ENCODE data around the gene ALPL. TPM values are rescaled to one million over a fixed set of nuclear protein-coding genes. Genes with fewer than 3 reads are reported as not detected.

Gene ALPL
- total and polyA plus RNA-seq, 4 donors, result 3.3 to 93.1 (median 40.7) TPM

DNA sequence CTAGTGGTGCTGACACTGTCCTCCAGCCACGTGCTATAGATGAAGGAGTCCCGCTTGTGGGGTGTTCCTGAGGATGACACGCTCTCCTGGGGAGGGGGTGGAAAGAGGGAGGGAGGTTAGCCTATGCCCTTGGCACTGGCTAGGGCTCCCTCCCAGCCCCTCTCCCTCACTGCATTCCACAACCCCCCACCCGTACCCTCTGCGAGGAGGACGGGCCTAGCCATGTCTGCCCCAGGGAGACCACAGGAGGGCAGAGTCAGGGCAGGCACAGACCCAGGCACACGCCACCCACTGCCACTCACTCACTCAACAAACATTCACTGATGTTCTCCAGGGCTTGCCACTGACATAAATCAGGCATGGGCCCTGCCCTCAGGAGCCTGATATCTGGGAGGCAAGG lies 89.2 kb downstream of the ALPL start:
- no peak overlapping the region for H3K27ac ChIP-seq (ENCODE audit: low read depth in 1 of 2, low read length in 2 of 2)
- DNase-seq (ENCODE audit: low spot score), result no peak
- no peaks in the 10 kb centered on the region for H3K27me3 ChIP-seq (ENCODE audit: control insufficient read depth in 4 of 4, insufficient read depth in 4 of 4, low read length in 3 of 4)
- no peaks in the 10 kb centered on the region for H3K4me1 ChIP-seq (ENCODE audit: control insufficient read depth in 4 of 4, insufficient read depth in 4 of 4, low read length in 3 of 4)
- H3K9ac ChIP-seq (ENCODE audit: low read depth in 1 of 2, low read length in 2 of 2), result no peak overlapping the region
- H3K36me3 ChIP-seq (ENCODE audit: control insufficient read depth in 4 of 4, insufficient read depth in 3 of 4, low read depth in 1 of 4, low read length in 3 of 4), result peaks cover 0 to 4% (median 3%) of the 10 kb centered on the region in 4 donors
- WGBS, result 89% methylated on average over 7 of the region's 7 CpGs
- TF ChIP-seq FOXA2 (IDR thresholded peaks at IDR 0.05) (no peak), HNF4A (conservative IDR thresholded peaks at IDR 0.05) (no peak), YY1 (IDR thresholded peaks at IDR 0.05) (no peak)
- no peaks in the 10 kb centered on the region for H3K9me3 ChIP-seq (ENCODE audit: control insufficient read depth in 4 of 4, low read length in 3 of 4)
- H3K4me3 ChIP-seq (ENCODE audit: low read depth in 1 of 3, low read length in 3 of 3), result no peak overlapping the region

- TF ChIP-seq TAF1 (conservative IDR thresholded peaks at IDR 0.05), result no peak
- TF ChIP-seq ATF3 (IDR thresholded peaks at IDR 0.05), result no peak
- no peak for TF ChIP-seq FOXA1 (IDR thresholded peaks at IDR 0.05)
- no peak for TF ChIP-seq ZBTB33 (IDR thresholded peaks at IDR 0.05)
- TF ChIP-seq, protein P1, sequence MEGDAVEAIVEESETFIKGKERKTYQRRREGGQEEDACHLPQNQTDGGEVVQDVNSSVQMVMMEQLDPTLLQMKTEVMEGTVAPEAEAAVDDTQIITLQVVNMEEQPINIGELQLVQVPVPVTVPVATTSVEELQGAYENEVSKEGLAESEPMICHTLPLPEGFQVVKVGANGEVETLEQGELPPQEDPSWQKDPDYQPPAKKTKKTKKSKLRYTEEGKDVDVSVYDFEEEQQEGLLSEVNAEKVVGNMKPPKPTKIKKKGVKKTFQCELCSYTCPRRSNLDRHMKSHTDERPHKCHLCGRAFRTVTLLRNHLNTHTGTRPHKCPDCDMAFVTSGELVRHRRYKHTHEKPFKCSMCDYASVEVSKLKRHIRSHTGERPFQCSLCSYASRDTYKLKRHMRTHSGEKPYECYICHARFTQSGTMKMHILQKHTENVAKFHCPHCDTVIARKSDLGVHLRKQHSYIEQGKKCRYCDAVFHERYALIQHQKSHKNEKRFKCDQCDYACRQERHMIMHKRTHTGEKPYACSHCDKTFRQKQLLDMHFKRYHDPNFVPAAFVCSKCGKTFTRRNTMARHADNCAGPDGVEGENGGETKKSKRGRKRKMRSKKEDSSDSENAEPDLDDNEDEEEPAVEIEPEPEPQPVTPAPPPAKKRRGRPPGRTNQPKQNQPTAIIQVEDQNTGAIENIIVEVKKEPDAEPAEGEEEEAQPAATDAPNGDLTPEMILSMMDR (IDR thresholded peaks at IDR 0.05; ENCODE audit: low read depth, low read length, missing input control), result no peak
- no peak for TF ChIP-seq YY1 (IDR thresholded peaks at IDR 0.05)
- TF ChIP-seq, protein P2, sequence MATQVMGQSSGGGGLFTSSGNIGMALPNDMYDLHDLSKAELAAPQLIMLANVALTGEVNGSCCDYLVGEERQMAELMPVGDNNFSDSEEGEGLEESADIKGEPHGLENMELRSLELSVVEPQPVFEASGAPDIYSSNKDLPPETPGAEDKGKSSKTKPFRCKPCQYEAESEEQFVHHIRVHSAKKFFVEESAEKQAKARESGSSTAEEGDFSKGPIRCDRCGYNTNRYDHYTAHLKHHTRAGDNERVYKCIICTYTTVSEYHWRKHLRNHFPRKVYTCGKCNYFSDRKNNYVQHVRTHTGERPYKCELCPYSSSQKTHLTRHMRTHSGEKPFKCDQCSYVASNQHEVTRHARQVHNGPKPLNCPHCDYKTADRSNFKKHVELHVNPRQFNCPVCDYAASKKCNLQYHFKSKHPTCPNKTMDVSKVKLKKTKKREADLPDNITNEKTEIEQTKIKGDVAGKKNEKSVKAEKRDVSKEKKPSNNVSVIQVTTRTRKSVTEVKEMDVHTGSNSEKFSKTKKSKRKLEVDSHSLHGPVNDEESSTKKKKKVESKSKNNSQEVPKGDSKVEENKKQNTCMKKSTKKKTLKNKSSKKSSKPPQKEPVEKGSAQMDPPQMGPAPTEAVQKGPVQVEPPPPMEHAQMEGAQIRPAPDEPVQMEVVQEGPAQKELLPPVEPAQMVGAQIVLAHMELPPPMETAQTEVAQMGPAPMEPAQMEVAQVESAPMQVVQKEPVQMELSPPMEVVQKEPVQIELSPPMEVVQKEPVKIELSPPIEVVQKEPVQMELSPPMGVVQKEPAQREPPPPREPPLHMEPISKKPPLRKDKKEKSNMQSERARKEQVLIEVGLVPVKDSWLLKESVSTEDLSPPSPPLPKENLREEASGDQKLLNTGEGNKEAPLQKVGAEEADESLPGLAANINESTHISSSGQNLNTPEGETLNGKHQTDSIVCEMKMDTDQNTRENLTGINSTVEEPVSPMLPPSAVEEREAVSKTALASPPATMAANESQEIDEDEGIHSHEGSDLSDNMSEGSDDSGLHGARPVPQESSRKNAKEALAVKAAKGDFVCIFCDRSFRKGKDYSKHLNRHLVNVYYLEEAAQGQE (IDR thresholded peaks at IDR 0.05), result no peak
- no peak for TF ChIP-seq HNF4A (conservative IDR thresholded peaks at IDR 0.05)
- TF ChIP-seq NR2F2 (IDR thresholded peaks at IDR 0.05), result no peak
- no peak for TF ChIP-seq GABPA (IDR thresholded peaks at IDR 0.05 in 1 of 2, conservative IDR thresholded peaks at IDR 0.05 in 1 of 2)
- no peak for TF ChIP-seq EGR1 (IDR thresholded peaks at IDR 0.05; ENCODE audit: low read depth in 2 of 2)
- no peak for TF ChIP-seq JUND (IDR thresholded peaks at IDR 0.05)
- TF ChIP-seq FOXA2 (IDR thresholded peaks at IDR 0.05), result no peak
- no peak for TF ChIP-seq RAD21 (IDR thresholded peaks at IDR 0.05)
- no peak for TF ChIP-seq HNF4G (IDR thresholded peaks at IDR 0.05)
- no peak for TF ChIP-seq RXRA (IDR thresholded peaks at IDR 0.05)
- TF ChIP-seq SP1 (IDR thresholded peaks at IDR 0.05), result no peak
- Histone ChIP-seq H3K9me3 (ENCODE audit: control insufficient read depth in 4 of 4, low read length in 3 of 4) (no peaks in the 10 kb centered on the region), H3K27ac (ENCODE audit: low read depth in 1 of 2, low read length in 2 of 2) (no peak overlapping the region), H3K4me1 (ENCODE audit: control insufficient read depth in 4 of 4, insufficient read depth in 4 of 4, low read length in 3 of 4) (no peaks in the 10 kb centered on the region), H3K4me3 (ENCODE audit: low read depth in 1 of 3, low read length in 3 of 3) (no peak overlapping the region), H3K27me3 (ENCODE audit: control insufficient read depth in 4 of 4, insufficient read depth in 4 of 4, low read length in 3 of 4) (no peaks in the 10 kb centered on the region), H3K9ac (ENCODE audit: low read depth in 1 of 2, low read length in 2 of 2) (no peak overlapping the region), H3K36me3 (ENCODE audit: control insufficient read depth in 4 of 4, insufficient read depth in 3 of 4, low read depth in 1 of 4, low read length in 3 of 4) (peaks cover 0 to 4% (median 3%) of the 10 kb centered on the region in 4 donors)
- 80% methylated on average over 8 of the region's 8 CpGs for WGBS
- DNase-seq (ENCODE audit: low spot score), result no peak
These were observed 89.7 kb downstream of the ALPL start for GRCh38 chr1:21598904-21599303.

Measured in liver (tissue), 9 donors.